HepG2 (cell line): ENCODE data around the gene PPP1R12C. TPM values are rescaled to one million over a fixed set of nuclear protein-coding genes. Genes with fewer than 3 reads are reported as not detected.

Source experiments
- KAT2B ChIP-seq: fragments of 150-350 bp; IDR thresholded peaks from 2 replicates; pipeline ENCODE4 v1.6.1; 2014; ENCODE audit warnings: low read depth, low read length, borderline replicate concordance
- KAT7 ChIP-seq: IDR thresholded peaks from 2 replicates; pipeline ENCODE4 v1.6.1; 2018; ENCODE audit warnings: borderline replicate concordance, missing compliant biosample characterization
- KLF9 ChIP-seq: IDR thresholded peaks from 2 replicates; pipeline ENCODE4 v1.6.1; 2016; ENCODE audit warnings: low read depth
- MAZ ChIP-seq, 2 experiments: sonication (generic) in 1 of 2; formaldehyde crosslinking in 1 of 2; IDR thresholded peaks; 2 replicates each; pipeline versions ENCODE4 v1.5.0 to v1.6.1; 2012 to 2020; ENCODE audit warnings: low read depth in 2 of 2, mild to moderate bottlenecking in 2 of 2, borderline replicate concordance in 1 of 2, improper control_type of control experiment in 1 of 2, low read length in 1 of 2, missing genetic modification reagents in 1 of 2, moderate library complexity in 1 of 2
- NFIB ChIP-seq: sonication (generic); formaldehyde crosslinking; IDR thresholded peaks from 2 replicates; pipeline ENCODE4 v1.9.0; 2021; ENCODE audit warnings: missing genetic modification reagents, mild to moderate bottlenecking, borderline replicate concordance
- NRL ChIP-seq: sonication (generic); formaldehyde crosslinking; IDR thresholded peaks from 2 replicates; pipeline ENCODE4 v1.5.0; 2020; ENCODE audit warnings: missing genetic modification reagents, mild to moderate bottlenecking, moderate library complexity, borderline replicate concordance
- PPARG ChIP-seq: conservative IDR thresholded peaks from 2 replicates; pipeline ENCODE4 v1.6.1; 2016; ENCODE audit warnings: missing biosample characterization, missing genetic modification reagents
- RCOR2 ChIP-seq: IDR thresholded peaks from 2 replicates; pipeline ENCODE4 v1.6.1; 2016; ENCODE audit warnings: missing biosample characterization, missing genetic modification reagents
- SP2 ChIP-seq: sonication (generic); formaldehyde crosslinking; IDR thresholded peaks from 2 replicates; pipeline ENCODE4 v1.5.1; 2020; ENCODE audit warnings: mild to moderate bottlenecking, missing genetic modification reagents
- SRF ChIP-seq: IDR thresholded peaks from 2 replicates; pipeline ENCODE4 v1.6.1; 2011; ENCODE audit warnings: mild to moderate bottlenecking, low read depth, low read length, moderate library complexity
- ZNF101 ChIP-seq: sonication (generic); formaldehyde crosslinking; IDR thresholded peaks from 2 replicates; pipeline ENCODE4 v1.4.0; 2020; ENCODE audit warnings: mild to moderate bottlenecking, low read depth, missing genetic modification reagents, borderline replicate concordance
- ZNF160 ChIP-seq: sonication (generic); formaldehyde crosslinking; IDR thresholded peaks from 2 replicates; pipeline ENCODE4 v1.8.0; 2022; ENCODE audit warnings: mild to moderate bottlenecking, inconsistent platforms, missing genetic modification reagents
- ZNF30 ChIP-seq: sonication (generic); formaldehyde crosslinking; IDR thresholded peaks from 2 replicates; pipeline ENCODE4 v1.5.0; 2020; ENCODE audit warnings: mild to moderate bottlenecking, missing genetic modification reagents
- ZNF570 ChIP-seq: sonication (generic); formaldehyde crosslinking; IDR thresholded peaks from 2 replicates; pipeline ENCODE4 v1.4.0; 2020; ENCODE audit warnings: mild to moderate bottlenecking, missing genetic modification reagents, borderline replicate concordance
- polyA plus RNA-seq, 8 experiments: library from polyadenylated mRNA; depleted of rRNA in 3 of 8; stranded (reverse) in 7 of 8; unstranded in 1 of 8; fragments of >200 nt; fragmentation: Illumina TruSeq in 4 of 8; extraction: Trizol in 4 of 8; gene quantifications; 2 replicates each; pipeline versions ENCODE4 v1.2.1 to v1.2.3, GENCODE V29; 2011 to 2016; ENCODE audit warnings: low read depth in 4 of 8, missing spikeins in 1 of 8, mixed read lengths in 1 of 8; ENCODE audit not compliant: insufficient read depth in 1 of 8
- total RNA-seq, 5 experiments: library from RNA; depleted of rRNA; stranded (reverse); fragments of >200 nt; fragmentation: Illumina TruSeq; extraction: Trizol; gene quantifications; 2 replicates each; pipeline ENCODE4 v1.2.3, GENCODE V29; 2016; ENCODE audit warnings: low read depth in 1 of 5
- TF ChIP-seq, protein P1 (sequence below): sonication (generic); formaldehyde crosslinking; IDR thresholded peaks from 2 replicates; pipeline ENCODE4 v1.4.0; 2020; ENCODE audit warnings: mild to moderate bottlenecking, missing genetic modification reagents
- TF ChIP-seq, protein P2 (sequence below): sonication (generic); formaldehyde crosslinking; IDR thresholded peaks from 2 replicates; pipeline ENCODE4 v1.8.1; 2023; ENCODE audit warnings: mild to moderate bottlenecking, missing genetic modification reagents
- TF ChIP-seq, protein P3 (sequence below): sonication (generic); formaldehyde crosslinking; IDR thresholded peaks from 2 replicates; pipeline ENCODE4 v1.8.1; 2023; ENCODE audit warnings: missing genetic modification reagents, mild to moderate bottlenecking, borderline replicate concordance
- TF ChIP-seq, protein P4 (sequence below): sonication (generic); formaldehyde crosslinking; IDR thresholded peaks from 2 replicates; pipeline ENCODE4 v1.4.0; 2020; ENCODE audit warnings: mild to moderate bottlenecking, low read depth, missing genetic modification reagents

Gene PPP1R12C
- total and polyA plus RNA-seq, 2 of the 13 experiments (the other 11 are each of a cell fraction or from before 2014, with no cell fraction given) = 29.7 to 30.3 TPM

DNA sequence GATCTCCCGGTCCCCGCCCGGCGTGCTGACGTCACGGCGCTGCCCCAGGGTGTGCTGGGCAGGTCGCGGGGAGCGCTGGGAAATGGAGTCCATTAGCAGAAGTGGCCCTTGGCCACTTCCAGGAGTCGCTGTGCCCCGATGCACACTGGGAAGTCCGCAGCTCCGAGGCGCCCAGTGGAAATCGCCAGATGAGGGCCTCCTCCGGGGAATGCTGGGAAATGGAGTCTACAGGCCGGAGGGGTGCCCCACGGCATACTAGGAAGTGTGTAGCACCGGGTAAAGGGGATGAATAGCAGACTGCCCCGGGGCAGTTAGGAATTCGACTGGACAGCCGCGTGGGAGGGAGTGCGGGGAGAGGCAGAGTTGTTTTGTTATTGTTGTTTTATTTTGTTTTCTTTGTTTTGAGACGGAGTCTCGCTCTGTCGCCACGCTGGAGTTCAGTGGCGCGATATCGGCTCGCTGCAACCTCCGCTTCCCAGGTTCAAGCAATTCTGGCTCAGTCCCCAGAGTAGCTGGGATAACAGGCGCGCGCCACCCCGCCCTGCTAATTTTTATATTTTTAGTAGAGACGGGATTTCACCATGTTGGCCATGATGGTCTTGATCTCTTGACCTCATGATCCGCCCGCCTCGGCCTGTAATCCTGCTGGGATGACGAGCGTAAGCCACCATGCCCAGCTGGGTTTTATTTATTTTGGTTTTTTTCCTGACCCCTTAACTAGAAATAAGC, 390 bp upstream of the PPP1R12C start (continued):
- TF ChIP-seq, protein P1, sequence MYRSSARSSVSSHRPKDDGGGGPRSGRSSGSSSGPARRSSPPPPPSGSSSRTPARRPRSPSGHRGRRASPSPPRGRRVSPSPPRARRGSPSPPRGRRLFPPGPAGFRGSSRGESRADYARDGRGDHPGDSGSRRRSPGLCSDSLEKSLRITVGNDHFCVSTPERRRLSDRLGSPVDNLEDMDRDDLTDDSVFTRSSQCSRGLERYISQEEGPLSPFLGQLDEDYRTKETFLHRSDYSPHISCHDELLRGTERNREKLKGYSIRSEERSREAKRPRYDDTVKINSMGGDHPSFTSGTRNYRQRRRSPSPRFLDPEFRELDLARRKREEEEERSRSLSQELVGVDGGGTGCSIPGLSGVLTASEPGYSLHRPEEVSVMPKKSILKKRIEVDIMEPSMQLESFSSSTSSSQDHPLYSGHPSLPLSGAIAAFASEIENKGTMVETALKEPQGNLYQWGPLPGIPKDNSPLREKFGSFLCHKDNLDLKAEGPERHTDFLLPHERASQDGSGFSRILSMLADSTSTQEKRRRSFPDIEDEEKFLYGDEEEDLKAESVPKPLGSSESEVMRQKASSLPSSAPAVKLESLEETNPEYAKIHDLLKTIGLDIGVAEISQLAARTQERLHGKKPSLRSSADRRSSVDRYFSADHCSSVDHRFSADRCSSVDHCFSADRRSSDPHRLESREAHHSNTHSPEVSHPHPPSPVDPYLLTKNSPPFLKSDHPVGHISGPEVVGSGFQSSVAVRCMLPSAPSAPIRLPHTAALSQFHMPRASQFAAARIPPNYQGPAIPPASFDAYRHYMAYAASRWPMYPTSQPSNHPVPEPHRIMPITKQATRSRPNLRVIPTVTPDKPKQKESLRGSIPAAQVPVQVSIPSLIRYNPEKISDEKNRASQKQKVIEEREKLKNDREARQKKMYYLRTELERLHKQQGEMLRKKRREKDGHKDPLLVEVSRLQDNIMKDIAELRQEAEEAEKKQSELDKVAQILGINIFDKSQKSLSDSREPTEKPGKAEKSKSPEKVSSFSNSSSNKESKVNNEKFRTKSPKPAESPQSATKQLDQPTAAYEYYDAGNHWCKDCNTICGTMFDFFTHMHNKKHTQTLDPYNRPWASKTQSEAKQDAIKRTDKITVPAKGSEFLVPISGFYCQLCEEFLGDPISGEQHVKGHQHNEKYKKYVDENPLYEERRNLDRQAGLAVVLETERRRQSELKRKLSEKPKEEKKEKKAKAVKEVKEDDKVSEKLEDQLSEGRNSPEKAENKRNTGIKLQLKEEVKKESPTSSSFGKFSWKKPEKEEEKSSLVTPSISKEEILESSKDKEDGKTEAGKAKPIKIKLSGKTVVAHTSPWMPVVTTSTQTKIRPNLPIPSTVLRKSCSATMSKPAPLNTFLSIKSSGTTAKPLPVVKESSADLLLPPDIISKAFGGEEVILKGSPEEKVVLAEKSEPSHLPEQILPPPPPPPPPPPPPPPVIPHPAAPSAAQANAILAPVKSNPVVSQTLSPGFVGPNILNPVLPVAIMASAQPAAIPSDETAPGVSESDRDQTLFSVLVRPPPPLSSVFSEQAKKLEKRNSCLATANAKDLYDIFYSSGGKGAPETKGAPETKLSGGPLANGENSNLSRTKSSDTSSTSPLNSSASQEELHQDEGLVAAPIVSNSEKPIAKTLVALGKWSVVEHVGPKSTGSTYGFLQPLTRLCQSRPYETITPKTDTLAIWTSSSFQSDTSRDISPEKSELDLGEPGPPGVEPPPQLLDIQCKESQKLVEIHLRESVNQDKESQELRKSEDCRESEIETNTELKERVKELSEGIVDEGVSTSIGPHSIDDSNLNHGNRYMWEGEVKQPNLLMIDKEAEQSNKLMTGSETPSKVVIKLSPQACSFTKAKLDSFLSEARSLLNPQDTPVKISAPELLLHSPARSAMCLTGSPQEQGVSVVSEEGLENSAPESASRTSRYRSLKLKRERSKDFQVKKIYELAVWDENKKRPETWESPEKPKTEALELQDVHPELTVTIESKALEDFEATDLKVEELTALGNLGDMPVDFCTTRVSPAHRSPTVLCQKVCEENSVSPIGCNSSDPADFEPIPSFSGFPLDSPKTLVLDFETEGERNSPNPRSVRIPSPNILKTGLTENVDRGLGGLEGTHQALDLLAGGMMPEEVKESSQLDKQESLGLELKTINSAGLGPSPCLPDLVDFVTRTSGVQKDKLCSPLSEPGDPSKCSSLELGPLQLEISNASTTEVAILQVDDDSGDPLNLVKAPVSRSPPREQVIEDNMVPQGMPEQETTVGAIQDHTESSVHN (CRISPR knock-in tag) = no peak
- TF ChIP-seq, protein P2, sequence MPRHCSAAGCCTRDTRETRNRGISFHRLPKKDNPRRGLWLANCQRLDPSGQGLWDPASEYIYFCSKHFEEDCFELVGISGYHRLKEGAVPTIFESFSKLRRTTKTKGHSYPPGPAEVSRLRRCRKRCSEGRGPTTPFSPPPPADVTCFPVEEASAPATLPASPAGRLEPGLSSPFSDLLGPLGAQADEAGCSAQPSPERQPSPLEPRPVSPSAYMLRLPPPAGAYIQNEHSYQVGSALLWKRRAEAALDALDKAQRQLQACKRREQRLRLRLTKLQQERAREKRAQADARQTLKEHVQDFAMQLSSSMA (CRISPR knock-in tag) = peak; percentile 54; the same call in 1 of the 2 replicates
- no peak for TF ChIP-seq SP2
- TF ChIP-seq KLF9 = no peak
- TF ChIP-seq SRF = no peak
- 0 out of 2 replicates have a peak, but pooled peaks have one; percentile 17 for TF ChIP-seq RCOR2 (CRISPR knock-in tag)
- TF ChIP-seq PPARG (CRISPR knock-in tag) = no peak
- TF ChIP-seq ZNF101 (CRISPR knock-in tag) = no peak
- TF ChIP-seq NFIB = no peak
- peak; percentile 71 for TF ChIP-seq MAZ (IDR thresholded peaks at IDR 0.05; ENCODE audit: borderline replicate concordance, low read depth, low read length)
- TF ChIP-seq MAZ (CRISPR knock-in tag; IDR thresholded peaks at IDR 0.05; ENCODE audit: low read depth) = no peak; the same call in 1 of the 2 replicates
- TF ChIP-seq, protein P3, sequence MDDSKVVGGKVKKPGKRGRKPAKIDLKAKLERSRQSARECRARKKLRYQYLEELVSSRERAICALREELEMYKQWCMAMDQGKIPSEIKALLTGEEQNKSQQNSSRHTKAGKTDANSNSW (CRISPR knock-in tag) = no peak
- TF ChIP-seq, protein P4, sequence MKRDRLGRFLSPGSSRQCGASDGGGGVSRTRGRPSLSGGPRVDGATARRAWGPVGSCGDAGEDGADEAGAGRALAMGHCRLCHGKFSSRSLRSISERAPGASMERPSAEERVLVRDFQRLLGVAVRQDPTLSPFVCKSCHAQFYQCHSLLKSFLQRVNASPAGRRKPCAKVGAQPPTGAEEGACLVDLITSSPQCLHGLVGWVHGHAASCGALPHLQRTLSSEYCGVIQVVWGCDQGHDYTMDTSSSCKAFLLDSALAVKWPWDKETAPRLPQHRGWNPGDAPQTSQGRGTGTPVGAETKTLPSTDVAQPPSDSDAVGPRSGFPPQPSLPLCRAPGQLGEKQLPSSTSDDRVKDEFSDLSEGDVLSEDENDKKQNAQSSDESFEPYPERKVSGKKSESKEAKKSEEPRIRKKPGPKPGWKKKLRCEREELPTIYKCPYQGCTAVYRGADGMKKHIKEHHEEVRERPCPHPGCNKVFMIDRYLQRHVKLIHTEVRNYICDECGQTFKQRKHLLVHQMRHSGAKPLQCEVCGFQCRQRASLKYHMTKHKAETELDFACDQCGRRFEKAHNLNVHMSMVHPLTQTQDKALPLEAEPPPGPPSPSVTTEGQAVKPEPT (CRISPR knock-in tag) = no peak
- TF ChIP-seq ZNF30 (CRISPR knock-in tag) = no peak
- TF ChIP-seq ZNF160 (CRISPR knock-in tag) = no peak
- no peak for TF ChIP-seq KAT2B
- no peak for TF ChIP-seq NRL
- peak; percentile 12; the same call in 1 of the 2 replicates for TF ChIP-seq KAT7 (CRISPR knock-in tag)
- TF ChIP-seq ZNF570 (CRISPR knock-in tag) = no peak
